ENCODE measurements around the gene NECTIN1.

Gene NECTIN1

DNA sequence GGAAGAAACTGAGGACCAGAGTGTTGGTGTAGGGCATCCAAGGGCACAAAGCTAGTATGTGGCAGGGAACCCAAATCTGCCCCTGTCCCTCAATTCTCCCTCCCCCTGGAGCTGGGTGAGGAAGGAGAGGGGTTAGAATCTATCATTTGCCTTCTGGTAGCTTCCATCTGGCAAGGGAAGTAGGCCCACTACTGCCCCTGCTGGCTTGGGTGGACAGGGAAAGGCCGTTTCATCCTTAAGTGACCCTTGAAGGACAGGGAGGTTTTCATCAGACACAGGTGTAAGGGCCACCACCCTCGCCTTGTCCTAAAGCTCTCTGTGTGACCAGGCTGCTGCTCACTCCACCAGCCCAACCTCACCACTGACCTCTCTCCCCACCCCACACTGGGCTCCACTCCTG is 22.1 kb downstream of the NECTIN1 start:
- Histone ChIP-seq H4K20me1 (peaks cover 100% of the 10 kb centered on the region), H3K9ac (no peak overlapping the region), H3K4me3 (no peak overlapping the region), H3K4me1 (peaks cover 62% of the 10 kb centered on the region), H3K36me3 (peaks cover 14% of the 10 kb centered on the region; the same call in 1 of the 2 replicates), H3K9me3 (no peaks in the 10 kb centered on the region), H3K4me2 (no peak overlapping the region), H3K27ac (no peak overlapping the region), H3K27me3 (no peaks in the 10 kb centered on the region)
- TF ChIP-seq Cebpa-rat (IDR thresholded peaks at IDR 0.05) = no peak

DNA sequence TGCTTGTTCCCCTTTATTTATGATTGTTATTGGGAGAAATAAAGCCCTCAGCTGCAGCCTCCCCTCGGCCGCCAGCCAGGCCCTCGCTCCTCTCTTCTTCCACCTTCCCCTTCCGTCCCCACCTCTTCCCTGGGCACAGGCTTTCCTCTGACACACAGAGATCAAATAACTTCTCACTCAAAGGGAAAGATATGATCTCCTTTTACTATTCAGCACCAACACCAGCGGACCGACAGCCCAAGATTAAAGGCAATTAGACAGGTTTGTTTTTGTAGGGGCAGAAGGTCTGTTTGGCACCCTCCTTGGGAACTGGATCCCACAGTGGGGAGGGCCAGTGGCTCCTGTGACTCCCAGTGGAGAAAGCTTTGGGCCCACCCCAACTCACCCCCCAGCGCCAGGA is 23.0 kb downstream of the NECTIN1 start:
- Histone ChIP-seq H4K20me1 (peaks cover 100% of the 10 kb centered on the region), H3K9ac (no peak overlapping the region), H3K4me1 (peaks cover 56% of the 10 kb centered on the region), H3K27me3 (no peaks in the 10 kb centered on the region), H3K27ac (no peak overlapping the region), H3K9me3 (no peaks in the 10 kb centered on the region), H3K36me3 (peaks cover 14% of the 10 kb centered on the region; the same call in 1 of the 2 replicates), H3K4me3 (no peak overlapping the region), H3K4me2 (no peak overlapping the region)
- no peak for TF ChIP-seq Cebpa-rat (IDR thresholded peaks at IDR 0.05)

DNA sequence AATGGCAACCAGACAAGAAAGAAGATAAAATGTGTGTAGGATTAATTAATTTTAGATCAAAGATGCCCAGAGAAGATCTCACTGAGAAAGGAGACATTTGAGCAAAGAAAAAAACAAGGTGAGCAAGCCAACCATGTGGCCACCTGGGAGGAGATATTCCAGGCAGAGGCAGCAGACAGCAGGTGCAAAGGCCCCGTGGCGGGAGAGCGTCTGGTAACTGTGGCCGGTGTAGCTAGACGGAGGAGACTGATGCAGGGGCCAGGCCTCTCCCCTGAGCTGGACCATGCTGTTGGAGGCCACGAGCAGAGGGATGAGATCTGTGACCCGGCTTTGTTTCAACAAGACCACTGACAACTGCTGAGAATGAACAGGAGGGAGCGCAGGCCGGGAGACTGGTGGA is 23.6 kb downstream of the NECTIN1 start:
- Histone ChIP-seq H3K27me3 (no peaks in the 10 kb centered on the region), H3K4me2 (no peak overlapping the region), H3K4me1 (peaks cover 50% of the 10 kb centered on the region), H3K36me3 (peaks cover 14% of the 10 kb centered on the region; the same call in 1 of the 2 replicates), H3K9me3 (no peaks in the 10 kb centered on the region), H4K20me1 (peaks cover 98% of the 10 kb centered on the region), H3K27ac (no peak overlapping the region), H3K4me3 (no peak overlapping the region), H3K9ac (no peak overlapping the region)
- no peak for TF ChIP-seq Cebpa-rat (IDR thresholded peaks at IDR 0.05)

DNA sequence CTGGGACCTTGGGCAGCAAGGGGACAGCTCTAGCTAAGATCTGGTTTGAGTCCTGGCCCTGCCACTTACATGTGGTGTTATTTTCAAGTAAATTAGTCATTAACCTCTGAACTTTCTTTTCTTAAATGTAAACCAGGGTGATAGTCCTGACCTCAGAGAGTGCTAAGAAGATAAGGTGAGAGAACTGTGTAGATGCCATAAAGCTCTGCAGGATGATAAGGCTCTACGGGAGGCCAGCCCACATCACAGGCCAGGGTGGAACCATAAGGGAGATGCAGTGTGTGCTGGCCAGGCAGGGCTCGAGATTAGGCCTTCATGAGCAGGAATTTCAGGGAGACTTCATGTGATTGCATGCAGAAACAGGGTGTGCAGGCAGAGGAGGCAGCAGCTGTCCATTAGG is 24.2 kb downstream of the NECTIN1 start:
- Histone ChIP-seq H3K9ac (no peak overlapping the region), H3K4me3 (no peak overlapping the region), H3K4me2 (no peak overlapping the region), H3K27ac (no peak overlapping the region), H3K36me3 (peaks cover 14% of the 10 kb centered on the region; the same call in 1 of the 2 replicates), H4K20me1 (peaks cover 95% of the 10 kb centered on the region), H3K4me1 (peaks cover 45% of the 10 kb centered on the region), H3K9me3 (no peaks in the 10 kb centered on the region), H3K27me3 (no peaks in the 10 kb centered on the region)
- no peak for TF ChIP-seq Cebpa-rat (IDR thresholded peaks at IDR 0.05)

DNA sequence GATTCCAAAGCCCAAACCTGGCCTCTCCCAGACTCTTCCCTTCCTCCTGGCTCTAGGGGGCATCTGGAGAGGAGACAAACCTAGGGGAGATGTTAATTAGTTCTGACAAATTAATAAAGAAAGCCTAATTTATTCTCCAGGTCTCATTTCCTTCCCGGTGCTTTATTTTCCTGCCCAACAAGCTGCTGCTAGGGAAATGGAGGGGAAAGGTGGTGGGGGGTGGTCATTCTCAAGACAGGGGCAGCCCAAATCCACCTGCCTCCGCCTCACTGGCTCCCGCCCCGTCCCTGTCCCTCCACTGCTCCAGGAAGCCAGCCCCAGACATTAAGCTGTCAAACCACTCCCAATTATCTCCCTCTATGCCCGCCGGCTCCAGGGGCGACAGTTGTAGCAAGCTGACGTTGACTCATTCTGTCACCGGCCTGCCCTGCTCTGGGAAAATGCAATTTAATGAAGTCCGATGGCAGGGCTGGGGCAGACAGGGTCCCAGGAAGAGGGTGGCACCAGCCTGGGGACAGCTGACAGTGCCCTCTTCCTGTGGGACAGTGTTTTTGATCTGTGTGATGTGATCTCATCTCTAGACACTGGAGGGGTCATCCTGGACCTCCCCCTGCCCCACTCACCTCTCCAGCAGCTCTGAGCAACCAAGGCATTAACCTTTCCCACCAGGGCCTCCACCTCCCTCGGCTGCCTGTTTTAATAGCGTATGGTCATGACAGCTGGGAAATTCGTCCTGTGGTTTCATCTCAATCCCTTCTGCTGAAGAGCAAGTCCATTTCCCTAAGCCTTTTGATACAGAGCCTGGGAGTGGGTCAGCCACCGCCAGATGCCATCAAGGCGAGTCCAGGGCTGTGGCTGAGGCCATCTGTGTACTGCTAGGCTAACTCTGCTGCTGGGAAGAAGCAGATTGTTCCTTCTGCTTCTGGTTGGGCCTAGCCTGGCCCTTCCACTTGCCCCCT is 27.1 kb downstream of the NECTIN1 start:
- Histone ChIP-seq H3K9ac (no peak overlapping the region), H3K4me1 (peaks cover 53% of the 10 kb centered on the region), H3K36me3 (peaks cover 14% of the 10 kb centered on the region; the same call in 1 of the 2 replicates), H3K27me3 (no peaks in the 10 kb centered on the region), H3K4me2 (no peak overlapping the region), H4K20me1 (peaks cover 85% of the 10 kb centered on the region), H3K9me3 (no peaks in the 10 kb centered on the region), H3K4me3 (no peak overlapping the region), H3K27ac (0 out of 2 replicates have a peak overlapping the region, but pooled peaks have one; percentile 6)
- TF ChIP-seq Cebpa-rat (IDR thresholded peaks at IDR 0.05) = no peak

DNA sequence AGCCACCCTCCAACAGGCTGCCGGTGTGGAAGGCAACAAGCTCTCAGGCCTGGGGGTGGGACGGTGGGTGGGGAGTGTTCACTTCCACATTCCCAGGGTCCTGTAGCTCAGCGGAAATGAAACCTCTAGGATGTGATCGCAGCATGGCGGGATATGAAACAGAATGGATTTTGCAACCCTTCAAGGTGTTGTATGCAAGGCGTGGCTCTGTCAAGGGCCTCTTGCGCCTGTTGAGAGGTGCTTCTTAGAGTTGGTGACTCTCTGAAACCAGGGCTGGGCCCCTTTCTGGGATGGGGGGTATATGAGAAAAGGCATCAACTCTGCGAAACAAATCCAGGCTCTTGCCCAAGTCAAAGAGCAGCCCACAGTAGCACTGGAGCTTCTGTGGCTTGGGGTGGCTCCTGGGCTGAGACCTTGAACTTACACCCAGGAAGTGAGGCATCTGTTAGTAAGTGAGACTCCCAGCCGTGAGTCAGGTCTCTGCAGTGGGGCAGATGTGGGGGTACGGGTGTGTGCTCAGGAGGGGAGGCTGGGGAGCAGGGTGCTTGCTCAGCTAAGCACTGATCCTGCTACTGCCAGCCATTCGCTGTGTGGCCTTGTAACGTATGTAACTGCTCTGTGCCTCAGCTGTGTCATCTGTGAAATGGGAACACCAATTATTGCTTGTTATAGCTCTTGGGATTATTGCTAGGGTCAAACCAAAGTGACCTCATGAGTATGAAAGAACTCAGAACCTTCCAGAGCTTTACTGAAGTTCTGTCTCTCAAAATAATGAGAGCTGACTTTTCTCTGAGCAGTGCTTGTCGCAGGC is 28.3 kb downstream of the NECTIN1 start:
- H4K20me1 ChIP-seq = peaks cover 74% of the 10 kb centered on the region
- no peaks in the 10 kb centered on the region for H3K27me3 ChIP-seq
- no peaks in the 10 kb centered on the region for H3K9me3 ChIP-seq
- H3K4me1 ChIP-seq = peaks cover 64% of the 10 kb centered on the region
- H3K4me3 ChIP-seq = no peak overlapping the region
- no peak overlapping the region for H3K27ac ChIP-seq
- H3K4me2 ChIP-seq = no peak overlapping the region
- H3K36me3 ChIP-seq = peaks cover 14% of the 10 kb centered on the region; the same call in 1 of the 2 replicates
- no peak overlapping the region for H3K9ac ChIP-seq
- TF ChIP-seq Cebpa-rat (IDR thresholded peaks at IDR 0.05) = no peak

DNA sequence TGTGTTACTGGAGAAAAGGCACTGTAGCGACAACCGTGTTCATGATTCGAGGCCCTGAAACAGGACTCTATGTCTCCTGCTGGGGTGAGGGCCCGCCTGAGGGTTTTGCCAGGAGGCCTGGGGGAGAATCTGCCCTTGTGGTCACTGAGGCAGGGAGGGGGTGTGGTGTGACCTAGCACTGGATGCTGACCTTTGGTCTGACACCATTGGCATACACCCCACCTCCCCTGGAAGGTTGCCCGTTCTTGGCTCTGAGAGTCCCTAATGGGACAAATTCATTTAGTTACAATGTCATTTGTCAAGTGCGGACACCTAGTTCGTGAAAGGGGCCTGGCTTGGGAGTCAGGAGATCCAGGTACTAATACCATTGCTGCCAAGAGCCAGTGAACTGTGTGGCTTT is 29.0 kb downstream of the NECTIN1 start:
- no peak overlapping the region for H3K9ac ChIP-seq
- peaks cover 8% of the 10 kb centered on the region; the same call in 1 of the 2 replicates for H3K36me3 ChIP-seq
- no peak overlapping the region for H3K27ac ChIP-seq
- no peaks in the 10 kb centered on the region for H3K9me3 ChIP-seq
- H3K27me3 ChIP-seq = no peaks in the 10 kb centered on the region
- no peak overlapping the region for H3K4me2 ChIP-seq
- H3K4me1 ChIP-seq = peaks cover 71% of the 10 kb centered on the region
- no peak for TF ChIP-seq Cebpa-rat (IDR thresholded peaks at IDR 0.05)
- no peak overlapping the region for H3K4me3 ChIP-seq
- peaks cover 67% of the 10 kb centered on the region for H4K20me1 ChIP-seq

DNA sequence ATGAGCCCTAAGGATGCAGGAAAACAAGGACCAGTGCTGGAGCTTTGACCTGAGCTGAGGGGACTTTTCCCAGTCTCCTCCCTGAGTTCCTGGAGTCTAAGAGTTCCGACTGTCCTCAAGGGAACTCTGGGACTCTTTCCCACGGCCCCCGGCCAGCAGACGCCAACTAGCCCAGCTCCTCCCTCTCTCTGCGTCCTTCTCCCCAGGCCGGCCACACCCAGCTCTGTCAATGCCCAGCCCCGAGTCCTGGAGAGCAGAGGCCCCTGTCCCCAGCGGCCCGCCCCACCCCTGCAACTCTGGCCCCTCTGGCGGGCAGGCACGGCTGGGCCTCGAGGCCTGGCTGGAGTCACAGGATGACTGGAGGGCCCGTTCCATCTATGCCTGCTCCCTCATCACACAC is 29.8 kb downstream of the NECTIN1 start:
- TF ChIP-seq Cebpa-rat (IDR thresholded peaks at IDR 0.05) = no peak
- no peak overlapping the region for H3K27ac ChIP-seq

DNA sequence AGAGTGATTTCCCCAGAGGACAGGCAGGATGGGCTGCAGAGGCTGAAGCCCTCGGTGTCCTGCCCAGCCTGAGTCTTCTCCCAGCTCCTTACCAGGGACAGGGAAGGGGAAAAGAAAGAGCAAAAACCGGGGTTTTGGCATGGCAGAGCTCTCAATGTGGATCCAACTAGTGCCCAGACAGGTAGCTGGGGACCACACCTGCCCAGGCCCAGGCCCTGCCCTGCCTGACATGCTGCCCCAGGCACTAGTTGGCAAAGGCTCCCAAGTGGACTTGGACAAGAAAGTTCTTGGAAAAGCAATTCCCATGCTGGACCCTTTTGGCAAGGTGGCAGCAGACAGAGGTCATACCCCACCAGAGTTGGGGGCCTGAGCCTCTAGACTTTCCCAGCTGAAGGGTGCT is 31.1 kb downstream of the NECTIN1 start:
- peak overlapping the region; percentile 88 for H3K4me2 ChIP-seq
- no peak for TF ChIP-seq Cebpa-rat (IDR thresholded peaks at IDR 0.05)
- peaks cover 82% of the 10 kb centered on the region for H3K4me1 ChIP-seq
- H3K9ac ChIP-seq = no peak overlapping the region
- peaks cover 48% of the 10 kb centered on the region for H4K20me1 ChIP-seq
- H3K36me3 ChIP-seq = no peaks in the 10 kb centered on the region; the same call in 1 of the 2 replicates
- no peak overlapping the region for H3K4me3 ChIP-seq
- no peaks in the 10 kb centered on the region for H3K27me3 ChIP-seq
- no peak overlapping the region for H3K27ac ChIP-seq
- H3K9me3 ChIP-seq = no peaks in the 10 kb centered on the region

More for the DNA sequence above, 29.8 kb downstream of the NECTIN1 start:
- Histone ChIP-seq H3K9ac (no peak overlapping the region), H4K20me1 (peaks cover 59% of the 10 kb centered on the region), H3K9me3 (no peaks in the 10 kb centered on the region), H3K27me3 (no peaks in the 10 kb centered on the region), H3K36me3 (peaks cover 4% of the 10 kb centered on the region; the same call in 1 of the 2 replicates), H3K4me3 (no peak overlapping the region), H3K4me1 (peaks cover 79% of the 10 kb centered on the region), H3K4me2 (peak overlapping the region; percentile 88; the same call in 1 of the 2 replicates)

Data from BLaER1 (cell line).